Measurements from ENCODE around the gene FNDC8.

DNA sequence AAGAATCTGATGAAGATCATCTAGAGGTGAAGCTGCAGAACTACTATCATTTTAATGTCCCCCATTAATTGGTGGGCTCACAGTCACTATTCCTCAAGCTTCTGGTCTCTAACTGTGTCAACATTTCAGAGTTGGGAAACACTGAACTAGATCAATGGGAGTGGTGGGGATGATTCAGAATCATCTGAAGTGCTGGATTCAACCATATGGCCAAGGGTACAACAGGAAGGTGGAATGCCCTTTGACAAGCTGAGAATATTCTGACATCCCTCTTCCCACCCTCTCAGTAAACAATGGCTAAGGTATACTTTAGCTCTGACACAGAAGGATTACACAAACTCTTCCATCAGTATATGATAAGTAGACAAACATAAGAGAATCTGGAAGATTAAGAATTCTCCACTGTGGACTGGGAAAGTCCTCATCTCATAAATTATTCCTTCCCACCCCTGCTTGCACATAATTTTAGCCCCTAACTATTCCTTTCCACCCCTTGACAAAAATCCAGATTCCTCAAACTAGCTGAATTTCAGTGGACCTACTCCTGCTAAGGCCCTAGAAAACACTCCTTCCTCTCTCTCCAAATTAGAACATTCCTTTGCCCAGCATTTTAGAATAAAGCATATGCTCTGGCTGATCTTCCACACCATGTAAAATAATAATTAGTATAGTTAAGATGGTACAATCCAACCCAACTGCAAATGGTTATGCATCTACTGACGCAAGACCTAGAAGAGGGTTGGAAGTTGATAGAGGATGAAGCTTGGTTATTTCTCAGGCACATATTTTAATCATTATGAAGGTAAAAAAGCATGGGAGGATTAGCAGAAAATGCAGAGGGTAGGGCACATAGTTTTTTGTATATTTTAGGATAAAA, 41.6 kb upstream of the FNDC8 start:
- no peak for TF ChIP-seq TAF1 (IDR thresholded peaks at IDR 0.05; ENCODE audit: borderline replicate concordance, insufficient read depth, low read length)
- TF ChIP-seq SIN3A (IDR thresholded peaks at IDR 0.05; ENCODE audit: borderline replicate concordance, insufficient read depth, low read length) = no peak
- no peak for TF ChIP-seq POLR2AphosphoS5 (IDR thresholded peaks at IDR 0.05; ENCODE audit: low read depth, low read length)
